Mammary epithelial cell (primary cell): ENCODE measurements around the gene PDIA5.

Experiments
- EZH2 ChIP-seq: IDR thresholded peaks from 2 replicates; pipeline ENCODE4 v1.6.1; 2012; ENCODE audit warnings: low read length, inconsistent platforms, borderline replicate concordance
- TF ChIP-seq, protein P1 (sequence below), 2 donors: IDR thresholded peaks in 1 of 2; conservative IDR thresholded peaks in 1 of 2; 2 replicates each; pipeline ENCODE4 v1.5.1; 2011 to 2012; ENCODE audit warnings: inconsistent platforms in 2 of 2, low read length in 2 of 2, mild to moderate bottlenecking in 2 of 2, control low read depth in 1 of 2, low read depth in 1 of 2; ENCODE audit not compliant: insufficient read depth in 1 of 2; ENCODE audit errors: extremely low read depth in 1 of 2

DNA sequence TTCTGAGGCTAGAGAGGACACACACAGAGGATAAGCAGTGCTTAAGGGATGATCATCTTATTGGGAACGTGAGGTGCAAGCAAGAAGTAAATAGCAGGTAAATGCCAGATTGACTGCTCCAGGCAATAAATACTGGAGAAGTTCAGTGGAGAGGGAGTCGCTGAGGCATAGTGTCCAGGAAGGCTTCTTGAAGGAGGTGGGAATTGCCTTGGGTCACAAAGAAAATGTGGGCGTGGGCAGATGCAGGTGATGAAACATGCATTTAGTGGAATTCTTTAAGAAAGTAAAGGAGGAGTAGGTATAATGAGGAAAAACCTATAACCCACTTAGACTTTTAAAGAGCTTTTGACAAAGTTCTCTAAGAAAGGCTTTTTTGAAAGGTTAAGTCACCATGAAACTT, 31.8 kb upstream of the PDIA5 start:
- no peak for TF ChIP-seq EZH2
- TF ChIP-seq, protein P1, sequence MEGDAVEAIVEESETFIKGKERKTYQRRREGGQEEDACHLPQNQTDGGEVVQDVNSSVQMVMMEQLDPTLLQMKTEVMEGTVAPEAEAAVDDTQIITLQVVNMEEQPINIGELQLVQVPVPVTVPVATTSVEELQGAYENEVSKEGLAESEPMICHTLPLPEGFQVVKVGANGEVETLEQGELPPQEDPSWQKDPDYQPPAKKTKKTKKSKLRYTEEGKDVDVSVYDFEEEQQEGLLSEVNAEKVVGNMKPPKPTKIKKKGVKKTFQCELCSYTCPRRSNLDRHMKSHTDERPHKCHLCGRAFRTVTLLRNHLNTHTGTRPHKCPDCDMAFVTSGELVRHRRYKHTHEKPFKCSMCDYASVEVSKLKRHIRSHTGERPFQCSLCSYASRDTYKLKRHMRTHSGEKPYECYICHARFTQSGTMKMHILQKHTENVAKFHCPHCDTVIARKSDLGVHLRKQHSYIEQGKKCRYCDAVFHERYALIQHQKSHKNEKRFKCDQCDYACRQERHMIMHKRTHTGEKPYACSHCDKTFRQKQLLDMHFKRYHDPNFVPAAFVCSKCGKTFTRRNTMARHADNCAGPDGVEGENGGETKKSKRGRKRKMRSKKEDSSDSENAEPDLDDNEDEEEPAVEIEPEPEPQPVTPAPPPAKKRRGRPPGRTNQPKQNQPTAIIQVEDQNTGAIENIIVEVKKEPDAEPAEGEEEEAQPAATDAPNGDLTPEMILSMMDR (conservative IDR thresholded peaks at IDR 0.05 in 1 of 2, IDR thresholded peaks at IDR 0.05 in 1 of 2; ENCODE audit: extremely low read depth in 1 of 2, insufficient read depth in 1 of 2, low read depth in 1 of 2, low read length in 2 of 2) = no peak
